LHCN-M2 (cell line): Measurements from ENCODE around the gene SPHK2. TPM values are rescaled to one million over a fixed set of nuclear protein-coding genes. Genes with fewer than 3 reads are reported as not detected.
"Not testable (repeated sequence)": the region's sequence is repeated elsewhere in the genome, so short reads cannot be mapped to it uniquely, and the experiment has no call there.

Experiments
- DNase-seq: peaks from one replicate; pipeline ENCODE4 v3.0.0-alpha.2; 2012; ENCODE audit warnings: low read depth
- total RNA-seq: library from RNA; depleted of rRNA; stranded (reverse); fragments of >200 nt; gene quantifications from 2 replicates; pipeline ENCODE4 v1.2.3, GENCODE V29; 2014

Gene SPHK2
- total RNA-seq, 1 experiment from 2014 or later, result 13.3 TPM

- DNase-seq, result no peak
Observed at GRCh38 chr19:48659768-48660167, 40.5 kb downstream of the SPHK2 start.

GRCh38 chr19:48660852-48661710, 41.8 kb downstream of the SPHK2 start:
- peak; percentile 94 for DNase-seq

- no peak for DNase-seq
Observed at GRCh38 chr19:48661711-48662090, 42.4 kb downstream of the SPHK2 start.

GRCh38 chr19:48663667-48664066, 44.4 kb downstream of the SPHK2 start:
- no peak for DNase-seq

GRCh38 chr19:48664476-48664875, 45.2 kb downstream of the SPHK2 start:
- no peak for DNase-seq

GRCh38 chr19:48665786-48666185, 46.5 kb downstream of the SPHK2 start:
- no peak for DNase-seq

GRCh38 chr19:48668332-48668731, 49.0 kb downstream of the SPHK2 start:
- no peak for DNase-seq

GRCh38 chr19:48668761-48669160, 49.5 kb downstream of the SPHK2 start:
- no peak for DNase-seq

- no peak for DNase-seq
Observed at GRCh38 chr19:48669903-48670668, 50.8 kb downstream of the SPHK2 start.

- DNase-seq, result no peak
Observed at GRCh38 chr19:48670699-48671445, 51.6 kb downstream of the SPHK2 start.

GRCh38 chr19:48671446-48671995, 52.2 kb downstream of the SPHK2 start:
- DNase-seq, result no peak

GRCh38 chr19:48672994-48673393, 53.7 kb downstream of the SPHK2 start, which contains the start of gene NTN5:
Gene NTN5, minus strand, starts transcription at chr19:48673017. Its CDS starts 2,031 bp downstream, at chr19:48670986.
- no peak for DNase-seq

- DNase-seq, result no peak
Observed at GRCh38 chr19:48673436-48674100, 54.3 kb downstream of the SPHK2 start.

- no peak for DNase-seq
Observed at GRCh38 chr19:48674216-48674809, 55.0 kb downstream of the SPHK2 start.

GRCh38 chr19:48674921-48675824, 55.9 kb downstream of the SPHK2 start:
- peak; percentile 80 for DNase-seq

GRCh38 chr19:48676487-48676886, 57.2 kb downstream of the SPHK2 start:
- no peak for DNase-seq

GRCh38 chr19:48676887-48677286, 57.6 kb downstream of the SPHK2 start:
- DNase-seq, result no peak

- no peak for DNase-seq
Observed at GRCh38 chr19:48678201-48678600, 58.9 kb downstream of the SPHK2 start.

GRCh38 chr19:48680006-48680405, 60.7 kb downstream of the SPHK2 start:
- DNase-seq, result not testable (repeated sequence)
